ENCODE measurements around the gene ALDH1A1. TPM values are rescaled to one million over a fixed set of nuclear protein-coding genes. Genes with fewer than 3 reads are reported as not detected.
"Not testable (repeated sequence)": the region's sequence is repeated elsewhere in the genome, so short reads cannot be mapped to it uniquely, and the experiment has no call there.

Gene ALDH1A1
- total RNA-seq, 1 experiment from 2014 or later, result not detected

DNA sequence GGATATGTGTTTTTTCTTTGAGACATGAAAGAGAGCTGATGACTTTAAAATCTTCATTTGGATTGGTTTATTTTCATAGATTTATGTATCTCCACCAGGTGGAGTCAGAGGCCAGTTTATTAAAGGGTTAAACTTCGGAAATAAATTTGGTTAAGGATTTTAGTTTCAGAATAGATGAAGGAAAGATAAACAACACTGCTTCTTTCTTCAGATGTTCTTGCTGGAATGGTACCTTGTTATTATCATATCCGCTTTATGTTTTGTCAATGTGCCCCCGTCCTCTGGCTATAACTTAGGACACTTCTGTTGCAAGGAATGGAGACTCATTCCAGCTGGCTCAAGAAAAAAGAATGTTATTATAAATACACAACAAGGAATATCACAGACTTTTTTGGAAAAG, 81.2 kb downstream of the ALDH1A1 start:
- peak; percentile 30 for DNase-seq
- Histone ChIP-seq H3K9me3 (ENCODE audit: low read length) (no peaks in the 10 kb centered on the region), H3K4me3 (ENCODE audit: low read length) (no peak overlapping the region), H4K20me1 (ENCODE audit: low read length) (no peaks in the 10 kb centered on the region), H2AFZ (ENCODE audit: low read length) (no peak overlapping the region), H3K4me2 (ENCODE audit: low read length) (no peak overlapping the region), H3K9me2 (replicated peaks; ENCODE audit: low read length) (no peaks in the 10 kb centered on the region), H3K27ac (ENCODE audit: low read length) (no peak overlapping the region), H3K27me3 (ENCODE audit: low read length) (no peaks in the 10 kb centered on the region), H3K79me2 (ENCODE audit: low read length) (no peaks in the 10 kb centered on the region), H3K4me1 (ENCODE audit: insufficient read depth, low read length) (no peaks in the 10 kb centered on the region), H3F3A (ENCODE audit: low read length, unreplicated experiment) (no peaks in the 10 kb centered on the region), H3K9ac (ENCODE audit: low read length) (no peak overlapping the region), H3K36me3 (ENCODE audit: low read depth, low read length) (no peaks in the 10 kb centered on the region)
- no peak for ATAC-seq
- CTCF ChIA-PET, result interaction anchor here (1.3 kb wide), 1 partner anchor 151 kb away, joined by 4 read pairs; no protein-coding TSS in a partner anchor
- TF ChIP-seq, protein P1, sequence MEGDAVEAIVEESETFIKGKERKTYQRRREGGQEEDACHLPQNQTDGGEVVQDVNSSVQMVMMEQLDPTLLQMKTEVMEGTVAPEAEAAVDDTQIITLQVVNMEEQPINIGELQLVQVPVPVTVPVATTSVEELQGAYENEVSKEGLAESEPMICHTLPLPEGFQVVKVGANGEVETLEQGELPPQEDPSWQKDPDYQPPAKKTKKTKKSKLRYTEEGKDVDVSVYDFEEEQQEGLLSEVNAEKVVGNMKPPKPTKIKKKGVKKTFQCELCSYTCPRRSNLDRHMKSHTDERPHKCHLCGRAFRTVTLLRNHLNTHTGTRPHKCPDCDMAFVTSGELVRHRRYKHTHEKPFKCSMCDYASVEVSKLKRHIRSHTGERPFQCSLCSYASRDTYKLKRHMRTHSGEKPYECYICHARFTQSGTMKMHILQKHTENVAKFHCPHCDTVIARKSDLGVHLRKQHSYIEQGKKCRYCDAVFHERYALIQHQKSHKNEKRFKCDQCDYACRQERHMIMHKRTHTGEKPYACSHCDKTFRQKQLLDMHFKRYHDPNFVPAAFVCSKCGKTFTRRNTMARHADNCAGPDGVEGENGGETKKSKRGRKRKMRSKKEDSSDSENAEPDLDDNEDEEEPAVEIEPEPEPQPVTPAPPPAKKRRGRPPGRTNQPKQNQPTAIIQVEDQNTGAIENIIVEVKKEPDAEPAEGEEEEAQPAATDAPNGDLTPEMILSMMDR (conservative IDR thresholded peaks at IDR 0.05; ENCODE audit: low read depth, low read length), result peak; percentile 59
- no peak for TF ChIP-seq EZH2phosphoT487 (IDR thresholded peaks at IDR 0.05; ENCODE audit: borderline replicate concordance, low read length)
- no TSS peak for BruUV-seq (replicated peaks)
- intact Hi-C loops (cut with micrococcal nuclease), result loop anchor here (2.0 to 10.0 kb wide), 4 partner anchors 151 to 326 kb away; no protein-coding TSS in a partner anchor
- POLR2A ChIA-PET (ENCODE audit: unreplicated experiment), result interaction anchor here (0.6 kb wide), 1 partner anchor 211 kb away, joined by 3 read pairs; no protein-coding TSS in a partner anchor

DNA sequence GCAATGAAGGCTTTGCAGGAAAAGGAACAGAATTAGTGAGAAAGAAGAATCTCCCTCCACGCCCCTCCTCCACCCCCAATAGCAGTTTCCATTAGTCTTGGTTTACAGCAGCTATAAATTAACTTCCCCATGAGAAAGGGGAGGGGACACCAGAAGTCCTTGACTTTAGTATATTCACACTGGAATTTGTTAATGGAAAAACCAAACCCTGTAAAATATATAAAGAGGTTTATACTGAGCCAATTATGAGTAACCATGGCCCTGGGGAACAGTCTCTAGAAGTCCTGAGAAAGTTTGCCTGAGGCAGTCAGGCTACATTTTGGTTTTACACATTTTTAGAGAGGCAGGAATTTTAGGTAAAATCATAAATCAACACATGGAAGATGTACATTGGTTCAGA, 88.5 kb downstream of the ALDH1A1 start:
- CTCF ChIA-PET, result no interaction called here

DNA sequence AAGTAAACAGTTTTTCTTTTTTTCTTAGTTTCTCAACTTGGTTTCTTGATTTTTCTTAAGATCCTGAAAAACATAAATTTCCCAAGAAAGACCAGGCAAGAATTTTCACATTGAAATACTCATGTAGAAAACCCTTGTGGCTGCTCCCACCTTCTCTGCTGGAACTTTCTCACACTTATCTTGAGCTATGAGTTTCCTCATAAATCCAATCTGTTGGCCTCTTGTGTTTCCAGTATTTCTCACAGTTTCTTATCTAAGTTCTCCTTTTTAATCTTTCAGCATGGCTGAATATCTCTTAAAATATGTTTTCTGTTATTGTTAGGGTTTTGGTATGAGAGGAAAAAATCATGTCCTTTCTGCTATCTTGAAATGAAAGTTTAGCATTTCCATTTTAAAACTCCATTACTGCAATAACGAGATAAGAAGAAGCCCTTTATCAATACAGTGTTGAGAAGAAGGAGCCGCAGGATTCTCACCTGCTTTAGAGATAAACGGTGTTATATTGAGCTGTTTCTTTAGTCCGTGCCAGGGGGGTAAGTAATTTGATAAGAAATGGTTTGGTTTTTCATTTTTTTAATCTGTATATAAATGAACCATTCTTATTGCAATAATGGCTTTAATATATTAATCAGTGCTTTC, 89.3 kb downstream of the ALDH1A1 start:
- Histone ChIP-seq H3K9me3 (ENCODE audit: low read length) (no peaks in the 10 kb centered on the region), H2AFZ (ENCODE audit: low read length) (no peak overlapping the region), H3F3A (ENCODE audit: low read length, unreplicated experiment) (no peaks in the 10 kb centered on the region), H3K36me3 (ENCODE audit: low read depth, low read length) (no peaks in the 10 kb centered on the region), H3K27ac (ENCODE audit: low read length) (no peak overlapping the region), H3K9ac (ENCODE audit: low read length) (no peak overlapping the region), H3K27me3 (ENCODE audit: low read length) (peaks cover 10% of the 10 kb centered on the region; the same call in 1 of the 2 replicates), H3K79me2 (ENCODE audit: low read length) (no peaks in the 10 kb centered on the region), H3K4me2 (ENCODE audit: low read length) (no peak overlapping the region), H3K4me3 (ENCODE audit: low read length) (no peak overlapping the region), H3K4me1 (ENCODE audit: insufficient read depth, low read length) (no peaks in the 10 kb centered on the region), H4K20me1 (ENCODE audit: low read length) (no peaks in the 10 kb centered on the region), H3K9me2 (replicated peaks; ENCODE audit: low read length) (no peaks in the 10 kb centered on the region)
- no peak for ATAC-seq
- no peak for DNase-seq
- TF ChIP-seq EZH2 (IDR thresholded peaks at IDR 0.05; ENCODE audit: low read length, unreplicated experiment), result no peak
- TF ChIP-seq EZH2phosphoT487 (IDR thresholded peaks at IDR 0.05; ENCODE audit: borderline replicate concordance, low read length), result no peak
- TF ChIP-seq, protein P1 (conservative IDR thresholded peaks at IDR 0.05; ENCODE audit: low read depth, low read length), result no peak
- ChIA-PET POLR2A (ENCODE audit: unreplicated experiment) (no interaction called here), CTCF (no interaction called here)
- BruUV-seq (replicated peaks), result no TSS peak
- intact Hi-C loops (cut with micrococcal nuclease), result no loop called here

More for the DNA sequence above, 88.5 kb downstream of the ALDH1A1 start:
- Histone ChIP-seq H2AFZ (ENCODE audit: low read length) (no peak overlapping the region), H3K9me2 (replicated peaks; ENCODE audit: low read length) (no peaks in the 10 kb centered on the region), H3F3A (ENCODE audit: low read length, unreplicated experiment) (no peaks in the 10 kb centered on the region), H3K4me1 (ENCODE audit: insufficient read depth, low read length) (no peaks in the 10 kb centered on the region), H3K27me3 (ENCODE audit: low read length) (peaks cover 10% of the 10 kb centered on the region; the same call in 1 of the 2 replicates), H3K27ac (ENCODE audit: low read length) (no peak overlapping the region), H3K36me3 (ENCODE audit: low read depth, low read length) (no peaks in the 10 kb centered on the region), H3K9ac (ENCODE audit: low read length) (no peak overlapping the region), H4K20me1 (ENCODE audit: low read length) (no peaks in the 10 kb centered on the region), H3K4me2 (ENCODE audit: low read length) (no peak overlapping the region), H3K9me3 (ENCODE audit: low read length) (no peaks in the 10 kb centered on the region), H3K79me2 (ENCODE audit: low read length) (no peaks in the 10 kb centered on the region), H3K4me3 (ENCODE audit: low read length) (no peak overlapping the region)
- TF ChIP-seq EZH2 (IDR thresholded peaks at IDR 0.05; ENCODE audit: low read length, unreplicated experiment), result no peak
- TF ChIP-seq, protein P1 (conservative IDR thresholded peaks at IDR 0.05; ENCODE audit: low read depth, low read length), result no peak
- TF ChIP-seq EZH2phosphoT487 (IDR thresholded peaks at IDR 0.05; ENCODE audit: borderline replicate concordance, low read length), result no peak
- POLR2A ChIA-PET (ENCODE audit: unreplicated experiment), result no interaction called here
- intact Hi-C loops (cut with micrococcal nuclease), result no loop called here
- DNase-seq, result no peak
- ATAC-seq, result no peak
- no TSS peak for BruUV-seq (replicated peaks)

DNA sequence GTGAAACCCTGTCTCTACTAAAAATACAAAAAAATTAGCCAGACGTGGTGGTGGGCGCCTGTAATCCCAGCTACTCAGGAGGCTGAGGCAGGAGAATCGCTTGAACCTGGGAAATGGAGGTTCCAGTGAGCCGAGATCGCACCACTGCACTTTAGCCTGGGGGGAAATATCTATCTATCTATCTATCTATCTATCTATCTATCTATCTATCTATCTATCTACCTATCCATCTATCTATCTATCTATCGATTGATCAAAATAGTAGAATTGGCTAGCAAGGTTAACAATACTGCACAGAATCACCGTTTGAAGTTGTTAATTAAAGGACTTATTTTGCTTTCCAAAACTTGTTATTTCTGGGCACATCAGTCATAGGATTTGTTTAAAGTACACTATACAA, 90.1 kb downstream of the ALDH1A1 start:
- H4K20me1 ChIP-seq (ENCODE audit: low read length); H3K9me3 ChIP-seq (ENCODE audit: low read length); H3K36me3 ChIP-seq (ENCODE audit: low read depth, low read length); intact Hi-C loops (cut with micrococcal nuclease); H3K79me2 ChIP-seq (ENCODE audit: low read length); BruUV-seq (replicated peaks); POLR2A ChIA-PET (ENCODE audit: unreplicated experiment); H3F3A ChIP-seq (ENCODE audit: low read length, unreplicated experiment); H3K4me1 ChIP-seq (ENCODE audit: insufficient read depth, low read length); H3K4me3 ChIP-seq (ENCODE audit: low read length); ATAC-seq; H3K9ac ChIP-seq (ENCODE audit: low read length); H3K9me2 ChIP-seq (replicated peaks; ENCODE audit: low read length); DNase-seq; H2AFZ ChIP-seq (ENCODE audit: low read length); H3K4me2 ChIP-seq (ENCODE audit: low read length); CTCF ChIA-PET; H3K27ac ChIP-seq (ENCODE audit: low read length): not testable (repeated sequence)
- peaks cover 10% of the 10 kb centered on the region; the same call in 1 of the 2 replicates for H3K27me3 ChIP-seq (ENCODE audit: low read length)

Measured in PC-3 (cell line).